OCI-LY7 (cell line): ENCODE data around the gene CDK19.

Experiments
- EZH2phosphoT487 ChIP-seq: fragments of 200-600 bp; sonication (generic); IDR thresholded peaks from 2 replicates; pipeline ENCODE4 v1.6.1; 2018; ENCODE audit warnings: low read depth, borderline replicate concordance, mild to moderate bottlenecking, mixed run types, antibody characterized with exemption, low read length, moderate library complexity, mixed read lengths
- TF ChIP-seq, protein P1 (sequence below): fragments of 200-600 bp; sonication (generic); conservative IDR thresholded peaks from 2 replicates; pipeline ENCODE4 v1.5.1; 2014; ENCODE audit warnings: mild to moderate bottlenecking, antibody characterized with exemption, low read length, moderate library complexity, mixed read lengths

- TF ChIP-seq, protein P1, sequence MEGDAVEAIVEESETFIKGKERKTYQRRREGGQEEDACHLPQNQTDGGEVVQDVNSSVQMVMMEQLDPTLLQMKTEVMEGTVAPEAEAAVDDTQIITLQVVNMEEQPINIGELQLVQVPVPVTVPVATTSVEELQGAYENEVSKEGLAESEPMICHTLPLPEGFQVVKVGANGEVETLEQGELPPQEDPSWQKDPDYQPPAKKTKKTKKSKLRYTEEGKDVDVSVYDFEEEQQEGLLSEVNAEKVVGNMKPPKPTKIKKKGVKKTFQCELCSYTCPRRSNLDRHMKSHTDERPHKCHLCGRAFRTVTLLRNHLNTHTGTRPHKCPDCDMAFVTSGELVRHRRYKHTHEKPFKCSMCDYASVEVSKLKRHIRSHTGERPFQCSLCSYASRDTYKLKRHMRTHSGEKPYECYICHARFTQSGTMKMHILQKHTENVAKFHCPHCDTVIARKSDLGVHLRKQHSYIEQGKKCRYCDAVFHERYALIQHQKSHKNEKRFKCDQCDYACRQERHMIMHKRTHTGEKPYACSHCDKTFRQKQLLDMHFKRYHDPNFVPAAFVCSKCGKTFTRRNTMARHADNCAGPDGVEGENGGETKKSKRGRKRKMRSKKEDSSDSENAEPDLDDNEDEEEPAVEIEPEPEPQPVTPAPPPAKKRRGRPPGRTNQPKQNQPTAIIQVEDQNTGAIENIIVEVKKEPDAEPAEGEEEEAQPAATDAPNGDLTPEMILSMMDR: no peak
- TF ChIP-seq EZH2phosphoT487: no peak
Measured at GRCh38 chr6:110816677-110817076, 1.4 kb upstream of the CDK19 start.
